NB4 (cell line): ENCODE data around the gene SUSD6.

Experiments used
- CTCF ChIP-seq: IDR thresholded peaks from one replicate; pipeline ENCODE4 v1.5.1; 2012; ENCODE audit warnings: low read depth, low read length
- MAX ChIP-seq: IDR thresholded peaks from 2 replicates; pipeline ENCODE4 v1.6.1; 2011; ENCODE audit warnings: low read depth, low read length
- MYC ChIP-seq: IDR thresholded peaks from 2 replicates; pipeline ENCODE4 v1.6.1; 2011; ENCODE audit warnings: low read depth, low read length
- POLR2A ChIP-seq: IDR thresholded peaks from 2 replicates; pipeline ENCODE4 v1.6.1; 2011; ENCODE audit warnings: mild to moderate bottlenecking; ENCODE audit not compliant: insufficient read length; ENCODE audit errors: extremely low read depth

GRCh38 chr14:69640931-69641330 is 29.5 kb downstream of the SUSD6 start:
- TF ChIP-seq CTCF: no peak
- no peak for TF ChIP-seq POLR2A
- TF ChIP-seq MYC: no peak
- no peak for TF ChIP-seq MAX
